Measurements from ENCODE around the gene PTPN14.
A peak's percentile ranks its signal among the peaks of the same experiment; 100 is the strongest.

- TF ChIP-seq CTCF (conservative IDR thresholded peaks at IDR 0.05; ENCODE audit: low read length) (peak; percentile 41), EZH2phosphoT487 (IDR thresholded peaks at IDR 0.05; ENCODE audit: borderline replicate concordance) (no peak)
Observed at GRCh38 chr1:214448536-214448935, 102.9 kb downstream of the PTPN14 start.
